HCT116 (cell line): ENCODE measurements around the gene EBP.

Experiments
- CEBPB ChIP-seq: IDR thresholded peaks from 2 replicates; pipeline ENCODE4 v1.6.1; 2012; ENCODE audit warnings: low read depth
- POLR2A ChIP-seq: IDR thresholded peaks from 2 replicates; pipeline ENCODE4 v1.7.0; 2011; ENCODE audit warnings: borderline replicate concordance; ENCODE audit not compliant: insufficient read depth, insufficient read length; ENCODE audit errors: extremely low read depth
- POLR2AphosphoS5 ChIP-seq: IDR thresholded peaks from 2 replicates; pipeline ENCODE4 v1.6.1; 2011; ENCODE audit warnings: mild to moderate bottlenecking, low read depth, low read length, moderate library complexity
- SRF ChIP-seq: IDR thresholded peaks from 2 replicates; pipeline ENCODE4 v1.6.1; 2012; ENCODE audit warnings: low read depth
- ZFX ChIP-seq: fragments of 450-650 bp; IDR thresholded peaks from 2 replicates; pipeline ENCODE4 v1.6.1; 2017
- ZNF274 ChIP-seq: fragments of 200-500 bp; sonication (Bioruptor generic); IDR thresholded peaks from 2 replicates; pipeline ENCODE4 v1.6.1; 2014; ENCODE audit warnings: mild to moderate bottlenecking, low read depth, low read length, inconsistent platforms
- TF ChIP-seq, protein P1 (sequence below), 3 experiments: fragments of 200-600 bp in 1 of 3; sonication (generic) in 1 of 3; IDR thresholded peaks in 2 of 3; conservative IDR thresholded peaks in 1 of 3; 2 replicates each; pipeline ENCODE4 v1.5.1; 2012 to 2017; ENCODE audit warnings: low read depth in 2 of 3, low read length in 2 of 3, antibody characterized with exemption in 1 of 3, borderline replicate concordance in 1 of 3, control low read depth in 1 of 3, mild to moderate bottlenecking in 1 of 3, mixed read lengths in 1 of 3, mixed run types in 1 of 3, moderate library complexity in 1 of 3; ENCODE audit not compliant: insufficient read depth in 1 of 3

DNA sequence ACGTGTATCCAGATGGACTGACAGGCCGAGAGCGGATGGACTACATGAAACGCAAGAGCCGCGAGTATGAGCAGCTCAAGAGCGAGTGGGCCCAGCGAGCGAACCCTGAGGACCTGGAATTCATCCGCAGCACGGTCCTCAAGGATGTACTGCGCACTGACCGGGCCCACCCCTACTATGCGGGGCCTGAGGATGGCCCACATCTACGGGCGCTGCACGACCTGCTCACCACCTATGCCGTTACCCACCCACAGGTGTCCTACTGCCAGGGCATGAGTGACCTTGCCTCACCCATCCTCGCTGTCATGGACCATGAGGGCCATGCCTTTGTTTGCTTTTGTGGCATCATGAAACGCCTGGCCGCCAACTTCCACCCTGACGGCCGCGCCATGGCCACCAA, 38.0 kb downstream of the EBP start:
- TF ChIP-seq POLR2AphosphoS5 = no peak
- TF ChIP-seq ZFX = no peak
- TF ChIP-seq POLR2A = no peak
- TF ChIP-seq, protein P1, sequence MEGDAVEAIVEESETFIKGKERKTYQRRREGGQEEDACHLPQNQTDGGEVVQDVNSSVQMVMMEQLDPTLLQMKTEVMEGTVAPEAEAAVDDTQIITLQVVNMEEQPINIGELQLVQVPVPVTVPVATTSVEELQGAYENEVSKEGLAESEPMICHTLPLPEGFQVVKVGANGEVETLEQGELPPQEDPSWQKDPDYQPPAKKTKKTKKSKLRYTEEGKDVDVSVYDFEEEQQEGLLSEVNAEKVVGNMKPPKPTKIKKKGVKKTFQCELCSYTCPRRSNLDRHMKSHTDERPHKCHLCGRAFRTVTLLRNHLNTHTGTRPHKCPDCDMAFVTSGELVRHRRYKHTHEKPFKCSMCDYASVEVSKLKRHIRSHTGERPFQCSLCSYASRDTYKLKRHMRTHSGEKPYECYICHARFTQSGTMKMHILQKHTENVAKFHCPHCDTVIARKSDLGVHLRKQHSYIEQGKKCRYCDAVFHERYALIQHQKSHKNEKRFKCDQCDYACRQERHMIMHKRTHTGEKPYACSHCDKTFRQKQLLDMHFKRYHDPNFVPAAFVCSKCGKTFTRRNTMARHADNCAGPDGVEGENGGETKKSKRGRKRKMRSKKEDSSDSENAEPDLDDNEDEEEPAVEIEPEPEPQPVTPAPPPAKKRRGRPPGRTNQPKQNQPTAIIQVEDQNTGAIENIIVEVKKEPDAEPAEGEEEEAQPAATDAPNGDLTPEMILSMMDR (IDR thresholded peaks at IDR 0.05 in 2 of 3, conservative IDR thresholded peaks at IDR 0.05 in 1 of 3; ENCODE audit: borderline replicate concordance in 1 of 3, insufficient read depth in 1 of 3, low read depth in 2 of 3, low read length in 2 of 3) = no peak
- no peak for TF ChIP-seq CEBPB
- TF ChIP-seq SRF = no peak
- no peak for TF ChIP-seq ZNF274
